CD14-positive monocyte (primary cell): ENCODE measurements around the gene ZNF549. TPM values are rescaled to one million over a fixed set of nuclear protein-coding genes. Genes with fewer than 3 reads are reported as not detected.

Source experiments
- DNase-seq, 3 donors: peaks; one replicate each; pipeline ENCODE4 v3.0.0-alpha.2; 2011 to 2022
- H2AFZ ChIP-seq: 2 replicates; pipeline ENCODE4 v1.6.0; 2012; ENCODE audit warnings: mild to moderate bottlenecking, low read depth, low read length, inconsistent platforms; ENCODE audit not compliant: insufficient read depth, poor library complexity, severe bottlenecking
- H3K27ac ChIP-seq, 2 donors: 1 replicate in 1 of 2; 2 replicates in 1 of 2; pipeline ENCODE4 v1.5.1; 2012 to 2013; ENCODE audit warnings: low read length in 2 of 2, control low read depth in 1 of 2, inconsistent platforms in 1 of 2, low read depth in 1 of 2, mild to moderate bottlenecking in 1 of 2
- H3K27me3 ChIP-seq, 2 donors: one replicate each; pipeline versions ENCODE4 v1.6.0 to v1.6.1; 2011 to 2013; ENCODE audit warnings: low read length in 2 of 2; ENCODE audit not compliant: control insufficient read depth in 2 of 2, insufficient read depth in 2 of 2
- H3K36me3 ChIP-seq, 2 donors: replicated peaks in 1 of 2; 1 replicate in 1 of 2; 2 replicates in 1 of 2; pipeline versions ENCODE4 v1.5.1 to v1.6.1; 2012 to 2013; ENCODE audit warnings: low read length in 2 of 2, control low read depth in 1 of 2, inconsistent platforms in 1 of 2, mild to moderate bottlenecking in 1 of 2; ENCODE audit not compliant: insufficient read depth in 2 of 2, control insufficient read depth in 1 of 2
- H3K4me1 ChIP-seq, 2 donors: 1 replicate in 1 of 2; 2 replicates in 1 of 2; pipeline versions ENCODE4 v1.5.1 to v1.6.1; 2012 to 2013; ENCODE audit warnings: low read length in 2 of 2, control low read depth in 1 of 2, inconsistent platforms in 1 of 2, mild to moderate bottlenecking in 1 of 2, moderate library complexity in 1 of 2; ENCODE audit not compliant: insufficient read depth in 2 of 2, control insufficient read depth in 1 of 2
- H3K4me2 ChIP-seq: replicated peaks from 2 replicates; pipeline ENCODE3; 2012; ENCODE audit warnings: low read length, moderate library complexity, mild to moderate bottlenecking; ENCODE audit not compliant: poor library complexity, severe bottlenecking; ENCODE audit errors: extremely low read depth
- H3K4me3 ChIP-seq, 3 experiments: fragments of 200-600 bp in 1 of 3; sonication (generic) in 1 of 3; replicated peaks in 1 of 3; 1 replicate in 2 of 3; 2 replicates in 1 of 3; pipeline ENCODE4 v1.5.1; 2011 to 2013; ENCODE audit warnings: low read length in 3 of 3, mild to moderate bottlenecking in 3 of 3, control low read depth in 2 of 3, low read depth in 2 of 3, inconsistent platforms in 1 of 3, moderate library complexity in 1 of 3
- H3K79me2 ChIP-seq: 2 replicates; pipeline ENCODE4 v1.6.0; 2012; ENCODE audit warnings: mild to moderate bottlenecking, control low read depth, inconsistent platforms, low read length, moderate library complexity; ENCODE audit not compliant: insufficient read depth
- H3K9ac ChIP-seq: 2 replicates; pipeline ENCODE4 v1.6.0; 2017; ENCODE audit warnings: low read length, mild to moderate bottlenecking; ENCODE audit not compliant: insufficient read depth, poor library complexity, severe bottlenecking
- H3K9me3 ChIP-seq, 2 donors: replicated peaks in 1 of 2; 1 replicate in 1 of 2; 2 replicates in 1 of 2; pipeline versions ENCODE4 v1.5.1 to v1.6.1; 2012 to 2013; ENCODE audit warnings: low read length in 2 of 2, control low read depth in 1 of 2; ENCODE audit not compliant: control insufficient read depth in 1 of 2, insufficient read depth in 1 of 2
- H4K20me1 ChIP-seq: 2 replicates; pipeline ENCODE4 v1.6.0; 2012; ENCODE audit warnings: mild to moderate bottlenecking, low read length, control low read depth, moderate library complexity; ENCODE audit not compliant: insufficient read depth
- H3K27ac Mint-ChIP-seq, 7 donors: one replicate each; pipeline ENCODE4 v1.8.0; 2020; ENCODE audit warnings: mild to moderate bottlenecking in 7 of 7, mixed read lengths in 7 of 7, moderate library complexity in 6 of 7, inconsistent platforms in 2 of 7
- H3K27me3 Mint-ChIP-seq, 3 donors: one replicate each; pipeline ENCODE4 v1.8.0; 2021 to 2022; ENCODE audit warnings: low read depth in 3 of 3, mild to moderate bottlenecking in 3 of 3, mixed read lengths in 3 of 3, moderate library complexity in 3 of 3, inconsistent platforms in 1 of 3
- H3K36me3 Mint-ChIP-seq, 2 donors: one replicate each; pipeline ENCODE4 v1.8.0; 2020; ENCODE audit warnings: mixed read lengths in 2 of 2, inconsistent platforms in 1 of 2, mild to moderate bottlenecking in 1 of 2
- H3K4me1 Mint-ChIP-seq: one replicate; pipeline ENCODE4 v1.8.0; 2020; ENCODE audit warnings: mild to moderate bottlenecking, mixed read lengths
- H3K4me3 Mint-ChIP-seq, 2 donors: one replicate each; pipeline ENCODE4 v1.8.0; 2020; ENCODE audit warnings: mild to moderate bottlenecking in 2 of 2, mixed read lengths in 2 of 2, moderate library complexity in 1 of 2
- H3K9me3 Mint-ChIP-seq, 7 donors: one replicate each; pipeline ENCODE4 v1.8.0; 2020 to 2022; ENCODE audit warnings: mixed read lengths in 7 of 7, mild to moderate bottlenecking in 6 of 7, moderate library complexity in 6 of 7, inconsistent platforms in 2 of 7
- CTCF ChIP-seq: fragments of 200-600 bp; IDR thresholded peaks from one replicate; pipeline ENCODE4 v1.8.0; 2022; ENCODE audit warnings: antibody characterized with exemption, mild to moderate bottlenecking
- WGBS: methylation state at CpG from one replicate; pipeline ENCODE4 v1.1.5; 2013; ENCODE audit warnings: missing lambda C conversion rate; ENCODE audit not compliant: insufficient coverage; 5-methylcytosine and 5-hydroxymethylcytosine counted together
- intact Hi-C, 2 donors: fragments of 100-400 bp; cut with micrococcal nuclease; formaldehyde crosslinking; loops; one replicate each; pipeline versions ENCODE4 v1.15.0 to v1.15.1; 2023
- polyA plus RNA-seq, 3 donors: library from polyadenylated mRNA; depleted of rRNA in 1 of 3; unstranded in 2 of 3; stranded (reverse) in 1 of 3; fragments of 300-500 nt in 2 of 3; fragments of >200 nt in 1 of 3; fragmentation: Illumina TruSeq in 2 of 3; gene quantifications; 1 replicate in 2 of 3; 2 replicates in 1 of 3; pipeline ENCODE4 v1.2.3, GENCODE V29; 2012 to 2021

The ZNF549 gene
- polyA plus RNA-seq, 3 donors, result 0.54 to 1.5 (median 0.74) TPM

- Mint-ChIP-seq H3K4me3 (no peak overlapping the region), H3K4me1 (peaks cover 15% of the 10 kb centered on the region), H3K9me3 (peaks cover 47 to 87% (median 79%) of the 10 kb centered on the region in 7 donors), H3K27ac (peak overlapping the region in 2 of 7 donors; percentile 21 to 50), H3K27me3 (peaks cover 0 to 8% (median 3%) of the 10 kb centered on the region in 3 donors), H3K36me3 (peaks cover 0 to 2% of the 10 kb centered on the region in 2 donors)
- Histone ChIP-seq H3K79me2 (peaks cover 4% of the 10 kb centered on the region), H3K27ac (no peak overlapping the region), H3K9ac (no peak overlapping the region), H3K4me2 (no peak overlapping the region), H3K27me3 (no peaks in the 10 kb centered on the region), H3K9me3 (peaks cover 52 to 86% of the 10 kb centered on the region in 2 donors), H2AFZ (no peak overlapping the region), H3K4me3 (no peak overlapping the region), H3K36me3 (no peaks in the 10 kb centered on the region), H4K20me1 (no peaks in the 10 kb centered on the region), H3K4me1 (peaks cover 15 to 17% of the 10 kb centered on the region in 2 donors)
- TF ChIP-seq CTCF, result no peak
- intact Hi-C loops, result no loop called here
- WGBS, result 75% methylated on average over 1 of the region's 1 CpG
- DNase-seq, result no peak
Observed at GRCh38 chr19:57563547-57563946, 36.4 kb downstream of the ZNF549 start.

GRCh38 chr19:57566396-57567265 is 39.5 kb downstream of the ZNF549 start:
- DNase-seq, result no peak
- intact Hi-C loops, result no loop called here
- Histone ChIP-seq H3K27ac (no peak overlapping the region), H2AFZ (no peak overlapping the region), H3K9ac (no peak overlapping the region), H3K9me3 (peaks cover 74 to 99% of the 10 kb centered on the region in 2 donors), H3K4me3 (peak overlapping the region in 1 of 3 experiments; percentile 40), H3K4me1 (no peaks in the 10 kb centered on the region), H3K27me3 (no peaks in the 10 kb centered on the region), H4K20me1 (no peaks in the 10 kb centered on the region), H3K4me2 (no peak overlapping the region), H3K79me2 (no peaks in the 10 kb centered on the region), H3K36me3 (peaks cover 0 to 6% of the 10 kb centered on the region in 2 donors)
- H3K36me3 Mint-ChIP-seq, result no peaks in the 10 kb centered on the region
- H3K27me3 Mint-ChIP-seq, result peaks cover 0 to 4% (median 0%) of the 10 kb centered on the region in 3 donors
- no peak for TF ChIP-seq CTCF
- H3K4me3 Mint-ChIP-seq, result no peak overlapping the region
- 58% methylated on average over 2 of the region's 7 CpGs for WGBS
- peaks cover 63 to 98% (median 96%) of the 10 kb centered on the region in 7 donors for H3K9me3 Mint-ChIP-seq
- no peaks in the 10 kb centered on the region for H3K4me1 Mint-ChIP-seq
- no peak overlapping the region for H3K27ac Mint-ChIP-seq
